Activated naive CD4-positive, alpha-beta T cell treated with anti-CD3 and anti-CD28 coated beads, Interleukin-2, amount 50 U/mL, for 24 hours (primary cell): ENCODE data around the gene SLC10A3.

ENCODE experiments used
- H3K27ac Mint-ChIP-seq: one replicate; pipeline ENCODE4 v1.8.0; 2021; ENCODE audit warnings: mild to moderate bottlenecking, mixed read lengths
- H3K27me3 Mint-ChIP-seq: one replicate; pipeline ENCODE4 v1.8.0; 2021; ENCODE audit warnings: mixed read lengths
- H3K36me3 Mint-ChIP-seq: one replicate; pipeline ENCODE4 v1.8.0; 2021; ENCODE audit warnings: mixed read lengths
- H3K4me1 Mint-ChIP-seq: one replicate; pipeline ENCODE4 v1.8.0; 2021; ENCODE audit warnings: mixed read lengths
- H3K4me3 Mint-ChIP-seq: one replicate; pipeline ENCODE4 v1.8.0; 2021; ENCODE audit warnings: mild to moderate bottlenecking, mixed read lengths
- H3K9me3 Mint-ChIP-seq: one replicate; pipeline ENCODE4 v1.8.0; 2021; ENCODE audit warnings: mixed read lengths

Gene SLC10A3

DNA sequence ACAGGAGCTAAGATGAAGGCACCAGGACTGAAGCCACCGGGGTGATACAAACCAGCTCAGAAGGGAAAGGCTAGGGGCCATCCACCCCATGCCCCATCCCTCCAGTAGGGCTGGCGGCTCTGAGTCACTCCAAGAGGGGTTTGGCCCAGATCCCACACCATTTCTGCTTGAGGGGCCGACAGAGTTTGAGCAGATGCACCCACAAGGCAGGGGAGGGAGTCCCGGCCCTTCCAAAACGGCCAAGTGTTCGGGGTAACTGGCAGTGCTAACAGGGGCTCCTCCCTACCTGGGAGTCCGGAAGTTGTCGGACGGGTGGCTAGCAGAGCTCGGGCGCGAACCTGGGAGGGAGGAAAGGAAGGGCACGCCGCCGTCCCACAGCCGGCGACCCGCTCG, 412 bp downstream of the SLC10A3 start:
- H3K27ac Mint-ChIP-seq, result peak overlapping the region; percentile 65

DNA sequence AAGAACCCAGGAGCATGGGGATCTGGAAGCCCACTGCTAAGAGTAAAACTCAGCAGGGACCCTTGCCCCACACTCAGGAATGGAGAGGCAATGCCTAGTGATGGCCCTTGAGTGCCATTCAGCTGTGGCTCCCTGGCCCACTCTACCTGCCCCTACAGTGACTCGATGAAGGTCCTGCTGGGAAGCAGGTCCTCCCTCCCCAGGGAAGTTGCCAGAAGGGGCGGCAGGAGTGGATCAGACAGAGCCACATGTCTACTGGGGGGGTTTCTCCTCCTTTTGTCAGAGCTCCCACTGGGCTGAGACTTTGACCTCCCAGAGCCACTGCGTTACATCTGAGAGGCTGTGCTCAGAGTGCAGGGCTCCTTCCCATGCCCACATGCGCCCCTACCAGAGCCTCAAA, 1.2 kb downstream of the SLC10A3 start:
- Mint-ChIP-seq H3K27ac (no peak overlapping the region), H3K27me3 (no peaks in the 10 kb centered on the region), H3K9me3 (no peaks in the 10 kb centered on the region), H3K4me1 (peaks cover 20% of the 10 kb centered on the region), H3K36me3 (no peaks in the 10 kb centered on the region), H3K4me3 (peak overlapping the region; percentile 89)

More for the DNA sequence above, 412 bp downstream of the SLC10A3 start:
- Mint-ChIP-seq H3K27me3 (no peaks in the 10 kb centered on the region), H3K4me1 (peaks cover 20% of the 10 kb centered on the region), H3K4me3 (peak overlapping the region; percentile 89), H3K9me3 (no peaks in the 10 kb centered on the region), H3K36me3 (no peaks in the 10 kb centered on the region)

DNA sequence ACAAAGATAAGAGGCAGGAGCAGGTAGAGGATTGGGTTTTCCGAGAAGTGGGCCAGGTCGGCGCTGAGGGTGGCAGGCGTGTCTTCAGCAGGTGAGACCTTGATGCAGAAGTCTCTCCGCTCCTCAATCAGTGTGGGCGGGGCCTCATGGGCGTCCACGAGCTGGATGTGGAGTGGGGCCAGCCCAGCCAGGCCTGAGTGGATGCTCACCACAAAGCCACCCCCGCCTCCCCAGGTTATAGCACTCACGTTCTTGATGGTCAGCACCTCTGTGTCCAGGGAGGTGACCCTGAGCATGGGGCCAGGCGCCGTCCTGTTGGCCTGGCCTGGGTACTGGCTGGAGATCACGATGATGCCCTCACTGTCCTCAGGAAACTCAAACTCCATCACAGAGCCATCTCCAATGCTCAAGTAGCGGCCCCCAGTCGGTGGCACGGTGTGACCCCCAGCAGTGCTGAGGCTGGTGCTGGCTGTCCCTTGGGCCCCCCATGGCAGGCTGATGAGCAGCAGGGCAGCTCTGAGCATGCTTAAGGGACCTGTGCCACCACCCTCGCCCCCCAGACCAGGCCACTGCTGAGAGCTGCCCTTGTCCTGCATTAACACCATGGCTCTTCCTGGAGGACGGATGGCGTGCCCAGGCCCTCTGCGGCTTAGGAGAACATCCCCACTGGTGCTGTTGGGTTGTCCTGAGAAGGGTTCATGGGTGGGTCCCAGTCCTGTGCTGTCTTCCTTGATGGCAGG, 1.9 kb downstream of the SLC10A3 start:
- H3K36me3 Mint-ChIP-seq, result no peaks in the 10 kb centered on the region
- peak overlapping the region; percentile 89 for H3K4me3 Mint-ChIP-seq
- H3K4me1 Mint-ChIP-seq, result peaks cover 20% of the 10 kb centered on the region
- H3K27me3 Mint-ChIP-seq, result no peaks in the 10 kb centered on the region
- H3K27ac Mint-ChIP-seq, result peak overlapping the region; percentile 35
- no peaks in the 10 kb centered on the region for H3K9me3 Mint-ChIP-seq

DNA sequence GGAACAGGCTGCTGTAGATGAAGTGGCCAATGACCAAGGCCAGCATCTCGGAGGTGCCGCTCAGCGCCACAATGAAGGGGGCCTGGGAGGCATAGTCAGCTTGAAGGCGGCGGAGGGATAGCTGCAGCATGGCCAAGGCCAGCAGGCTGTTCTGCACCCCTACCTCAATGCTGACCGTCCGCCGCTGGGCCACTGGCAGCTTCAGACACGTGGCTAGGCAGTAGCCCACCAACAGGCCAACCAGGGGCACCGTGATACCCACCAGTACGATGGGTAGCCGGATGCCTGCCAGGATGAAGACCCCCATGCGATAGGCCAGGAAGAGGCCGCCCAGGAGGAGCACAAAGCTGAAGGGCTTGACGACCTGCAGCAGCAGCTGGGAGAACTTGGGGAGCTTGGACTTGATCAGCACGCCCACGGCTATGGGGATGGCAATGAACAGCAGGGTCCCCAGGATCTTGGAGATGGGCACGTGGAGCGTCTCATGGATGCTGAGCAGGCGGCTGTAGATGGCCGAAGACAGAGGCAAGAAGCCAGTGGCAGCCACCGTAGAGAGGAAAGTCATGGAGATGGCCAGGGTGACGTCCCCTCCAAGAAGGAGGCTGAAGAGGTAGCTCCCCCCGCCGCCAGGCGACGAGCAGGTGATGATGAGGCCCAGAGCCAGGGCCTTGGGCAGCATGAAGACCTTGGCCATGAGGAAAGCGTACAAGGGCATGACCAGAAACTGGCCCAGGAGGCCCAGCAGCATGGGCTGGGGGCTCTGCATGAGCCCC, 2.7 kb downstream of the SLC10A3 start:
- no peaks in the 10 kb centered on the region for H3K27me3 Mint-ChIP-seq

DNA sequence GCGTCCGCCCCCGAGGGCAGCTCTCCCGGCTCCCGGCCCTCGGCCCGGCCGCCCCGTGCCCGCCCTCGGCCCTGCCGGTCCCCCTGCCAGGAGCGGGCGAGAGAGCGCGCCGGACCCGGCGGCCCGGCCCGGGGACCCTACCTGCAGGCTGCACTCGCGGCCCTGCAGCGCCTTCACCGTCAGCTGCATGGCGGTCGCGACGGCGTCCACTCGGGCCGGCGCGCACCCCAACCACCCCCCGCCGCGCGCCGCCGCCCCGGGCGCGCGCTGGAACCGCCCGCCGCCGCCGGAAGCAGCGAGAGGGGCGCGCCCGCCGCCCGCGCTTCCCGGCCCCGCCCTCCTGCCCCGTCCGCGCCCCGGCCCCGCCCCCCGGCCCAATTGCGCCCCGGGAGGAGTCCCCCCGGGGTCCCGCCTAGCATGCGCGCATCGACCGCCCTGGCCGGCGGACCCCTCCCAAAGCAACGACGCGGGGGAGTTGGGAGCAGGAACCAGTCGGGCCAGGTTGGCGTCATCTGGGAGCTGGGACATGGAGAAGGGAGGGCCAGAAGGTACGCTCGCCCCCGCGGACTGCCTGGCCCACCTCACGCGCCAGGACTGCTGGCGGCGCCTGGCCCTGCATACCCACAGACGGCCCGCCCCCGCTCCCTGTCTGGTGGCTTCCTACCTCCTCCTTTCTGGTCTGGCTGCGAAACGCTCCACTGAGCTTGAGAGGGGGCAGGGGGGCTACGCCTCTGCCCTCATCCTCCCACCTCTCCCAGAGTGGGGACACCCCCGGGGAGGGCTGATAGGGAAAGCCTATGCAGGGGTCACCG, 3.8 kb downstream of the SLC10A3 start, which contains the start of gene UBL4A:
UBL4A (minus strand) TSS at position 220 of the 812 bp plus-strand sequence; CDS start at position 189, 31 bp downstream.
- H3K9me3 Mint-ChIP-seq, result no peaks in the 10 kb centered on the region
- no peaks in the 10 kb centered on the region for H3K27me3 Mint-ChIP-seq
- peak within 1 kb of the TSS; percentile 73 for H3K4me3 Mint-ChIP-seq
- peaks cover 25% of the 10 kb centered on the region for H3K4me1 Mint-ChIP-seq
- H3K36me3 Mint-ChIP-seq, result no peaks in the 10 kb centered on the region
- H3K27ac Mint-ChIP-seq, result peak within 1 kb of the TSS; percentile 12

More for the DNA sequence above, 2.7 kb downstream of the SLC10A3 start:
- Mint-ChIP-seq H3K4me3 (peak overlapping the region; percentile 39), H3K36me3 (no peaks in the 10 kb centered on the region), H3K4me1 (peaks cover 20% of the 10 kb centered on the region), H3K27ac (peak overlapping the region; percentile 35), H3K9me3 (no peaks in the 10 kb centered on the region)

DNA sequence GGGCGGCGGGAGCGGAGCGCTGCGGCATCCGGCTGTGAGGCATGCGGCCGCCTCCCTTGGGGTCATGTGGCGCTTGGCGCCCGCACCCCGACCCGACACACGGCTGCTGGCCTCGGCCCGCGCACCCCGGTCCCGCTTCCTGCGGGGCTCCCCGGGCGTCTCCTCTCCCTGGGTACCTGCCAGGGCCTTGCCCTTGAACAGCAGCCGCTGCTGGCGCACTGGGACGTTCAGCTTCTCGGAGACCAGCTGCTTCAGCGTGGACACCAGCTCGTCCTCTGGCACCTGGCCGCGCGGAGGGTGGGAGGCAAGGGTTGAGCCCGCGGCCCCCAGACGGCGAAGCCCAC, 4.4 kb downstream of the SLC10A3 start:
- H3K36me3 Mint-ChIP-seq, result no peaks in the 10 kb centered on the region
- peaks cover 25% of the 10 kb centered on the region for H3K4me1 Mint-ChIP-seq
- H3K27ac Mint-ChIP-seq, result no peak overlapping the region
- H3K9me3 Mint-ChIP-seq, result no peaks in the 10 kb centered on the region
- no peaks in the 10 kb centered on the region for H3K27me3 Mint-ChIP-seq
- no peak overlapping the region for H3K4me3 Mint-ChIP-seq

DNA sequence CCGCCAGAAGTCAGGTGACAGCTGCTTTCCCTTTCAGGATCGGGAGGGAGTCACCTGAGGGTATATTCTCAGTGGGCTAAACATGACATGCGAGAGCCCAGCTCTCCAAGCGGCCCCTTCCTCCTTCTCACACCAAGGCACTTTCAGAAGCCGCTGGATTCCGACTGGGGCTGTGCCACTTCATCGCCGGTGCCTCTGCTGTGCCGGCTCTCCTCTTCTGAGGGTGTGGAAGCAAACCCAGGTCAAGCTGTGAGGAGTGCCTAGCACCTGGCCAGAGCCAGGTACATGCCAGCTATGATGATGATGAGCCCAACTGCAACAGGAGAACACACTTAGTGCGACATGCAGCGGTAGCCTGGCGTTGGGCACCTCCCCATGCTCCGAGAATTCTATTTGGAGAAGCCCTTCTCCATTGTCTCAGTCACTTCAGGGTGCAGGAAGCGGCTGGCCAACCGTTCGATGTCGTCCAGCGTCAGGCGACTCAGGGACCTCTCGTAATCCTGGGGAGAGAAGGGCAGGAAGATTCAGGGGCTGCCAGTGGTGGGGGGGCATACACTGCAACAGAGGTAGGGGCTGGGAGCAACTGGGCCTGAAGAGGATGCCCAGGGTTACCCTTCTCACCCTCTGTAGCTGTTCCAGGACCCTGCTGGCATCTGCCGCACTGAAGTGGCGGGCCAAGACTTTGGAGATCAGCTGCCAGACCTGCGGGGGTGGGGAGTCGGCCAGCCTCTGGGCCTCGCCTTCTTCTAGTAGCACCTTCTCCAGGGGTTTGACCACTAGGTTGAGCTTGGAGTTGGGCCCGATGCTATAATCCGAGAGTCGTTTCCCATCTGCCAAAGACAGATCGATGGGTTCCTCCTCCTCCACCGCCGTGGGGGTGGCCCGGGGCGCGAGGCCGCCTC, 5.0 kb downstream of the SLC10A3 start:
- Mint-ChIP-seq H3K36me3 (no peaks in the 10 kb centered on the region), H3K27ac (no peak overlapping the region), H3K4me1 (peaks cover 25% of the 10 kb centered on the region), H3K4me3 (peak overlapping the region; percentile 73), H3K9me3 (no peaks in the 10 kb centered on the region), H3K27me3 (no peaks in the 10 kb centered on the region)

DNA sequence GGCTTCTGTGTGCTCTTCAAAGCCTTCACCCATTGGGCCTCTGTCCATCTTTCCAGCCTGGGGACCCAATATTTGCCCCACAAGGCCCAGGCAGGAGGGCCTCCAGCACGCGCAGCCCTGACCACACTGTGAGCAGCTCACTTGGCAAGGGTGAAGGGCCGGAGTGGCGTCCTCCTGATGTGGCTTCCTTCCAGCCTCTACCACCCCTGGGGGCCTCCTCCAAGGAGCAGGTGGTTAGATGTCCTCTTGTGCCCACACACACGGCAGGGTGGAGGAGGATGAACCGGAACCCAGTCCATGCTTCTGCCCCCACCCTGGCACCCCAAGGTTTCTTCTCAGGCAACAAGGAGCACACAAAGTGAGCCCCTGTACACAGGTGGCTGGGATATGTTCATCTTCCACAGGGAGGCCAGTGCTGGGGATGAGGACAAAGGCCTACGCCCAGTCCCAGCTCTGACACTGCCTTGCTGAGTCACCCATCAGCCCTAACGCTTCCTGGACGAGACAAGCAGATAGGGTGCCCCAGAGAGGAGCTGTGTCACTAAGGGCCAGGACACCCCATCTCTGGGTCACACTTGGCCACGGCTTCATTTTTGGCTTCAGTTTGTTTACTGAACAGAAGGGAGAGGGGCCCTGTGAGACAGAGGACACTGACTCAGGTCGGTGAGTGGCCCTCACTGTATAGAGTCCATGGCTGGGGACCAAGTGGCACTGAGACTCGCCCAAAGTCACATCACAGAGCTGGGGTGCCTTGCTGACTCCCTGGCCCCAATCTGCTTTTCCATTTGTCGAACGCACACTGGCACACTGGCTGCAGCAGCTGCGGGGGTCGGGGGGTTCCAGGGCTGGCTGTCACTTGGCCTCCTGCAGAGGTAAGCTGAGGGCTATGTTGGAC, 5.9 kb downstream of the SLC10A3 start:
- H3K36me3 Mint-ChIP-seq, result no peaks in the 10 kb centered on the region
- H3K27ac Mint-ChIP-seq, result no peak overlapping the region
- no peaks in the 10 kb centered on the region for H3K27me3 Mint-ChIP-seq
- H3K4me3 Mint-ChIP-seq, result peak overlapping the region; percentile 59
- no peaks in the 10 kb centered on the region for H3K9me3 Mint-ChIP-seq
- peaks cover 22% of the 10 kb centered on the region for H3K4me1 Mint-ChIP-seq

DNA sequence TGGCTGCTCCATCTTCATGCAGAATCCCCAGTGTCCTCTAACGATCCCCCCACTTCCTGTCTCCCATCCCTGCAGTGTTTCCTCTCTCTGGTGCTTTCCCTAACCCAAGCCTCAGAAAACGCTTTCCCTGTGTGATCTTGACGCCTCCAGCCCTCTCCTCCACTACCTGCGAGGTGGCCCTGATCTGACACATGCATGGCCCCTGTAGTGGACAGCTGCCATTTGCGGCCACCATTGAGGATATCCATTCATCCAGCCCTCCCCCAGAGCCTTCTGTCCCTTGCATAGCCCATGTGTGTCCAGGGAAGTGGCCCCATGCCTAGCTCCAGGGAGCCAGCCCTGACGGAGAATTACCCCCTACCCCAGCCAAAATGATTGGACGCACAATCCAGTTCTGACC, 7.1 kb downstream of the SLC10A3 start:
- no peak overlapping the region for H3K27ac Mint-ChIP-seq
- peaks cover 16% of the 10 kb centered on the region for H3K4me1 Mint-ChIP-seq
- no peaks in the 10 kb centered on the region for H3K27me3 Mint-ChIP-seq
- no peak overlapping the region for H3K4me3 Mint-ChIP-seq
- H3K9me3 Mint-ChIP-seq, result no peaks in the 10 kb centered on the region
- H3K36me3 Mint-ChIP-seq, result no peaks in the 10 kb centered on the region

DNA sequence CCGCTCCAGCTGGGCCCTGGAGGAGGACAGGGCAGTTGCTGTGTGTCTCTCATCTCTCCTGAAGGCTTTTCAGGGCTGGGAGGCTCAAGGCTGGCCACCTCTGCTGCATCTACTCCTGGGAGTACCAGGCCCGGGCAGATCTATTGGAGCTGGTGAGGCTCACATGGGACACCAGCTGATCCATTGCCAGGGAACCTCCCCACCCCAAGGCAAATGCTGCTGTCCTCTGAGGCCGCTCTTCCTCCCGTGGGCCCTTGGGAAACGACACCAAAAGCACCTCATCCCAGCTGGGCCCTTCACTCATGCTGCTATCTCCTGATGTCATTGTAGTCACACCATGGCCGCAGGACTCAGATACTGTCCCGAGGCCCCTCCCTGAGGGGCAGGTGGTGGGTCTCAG, 7.6 kb downstream of the SLC10A3 start:
- no peaks in the 10 kb centered on the region for H3K36me3 Mint-ChIP-seq
- no peak overlapping the region for H3K27ac Mint-ChIP-seq
- H3K4me3 Mint-ChIP-seq, result no peak overlapping the region
- no peaks in the 10 kb centered on the region for H3K27me3 Mint-ChIP-seq
- H3K9me3 Mint-ChIP-seq, result no peaks in the 10 kb centered on the region
- H3K4me1 Mint-ChIP-seq, result peaks cover 11% of the 10 kb centered on the region

DNA sequence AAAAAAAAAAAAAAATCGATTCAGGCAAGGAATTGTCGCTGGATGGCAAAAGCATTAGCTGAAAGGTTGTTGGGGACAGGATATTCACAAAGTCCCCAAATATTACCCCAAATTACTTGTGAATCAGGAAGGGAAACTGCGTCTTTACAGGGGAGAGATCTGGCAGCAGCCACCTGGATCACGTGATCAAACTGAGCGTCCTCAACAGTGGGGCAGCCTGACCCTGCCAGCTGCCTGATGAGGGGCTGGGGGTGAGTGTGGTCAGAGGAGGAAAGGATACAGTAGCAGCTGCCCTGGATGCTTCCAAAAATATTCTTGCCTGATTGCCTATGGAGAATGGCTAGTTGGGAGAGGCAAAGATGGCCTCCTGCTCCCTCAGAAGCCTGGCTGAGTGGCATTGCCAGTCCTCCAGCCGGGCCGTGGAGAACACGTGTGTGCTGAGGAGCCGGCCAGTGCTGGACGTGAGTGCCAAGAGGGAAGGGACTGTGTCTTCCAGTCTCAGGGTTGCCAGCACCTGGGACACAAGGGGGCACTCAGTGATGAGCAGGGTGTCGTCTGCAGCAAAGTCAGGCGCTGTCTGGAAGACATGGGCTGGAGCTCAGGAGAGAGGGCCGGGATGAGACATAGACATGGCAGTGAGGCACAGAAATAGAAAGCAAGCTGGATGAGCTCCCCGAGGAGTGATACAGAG, 8.4 kb downstream of the SLC10A3 start:
- H3K27ac Mint-ChIP-seq, result no peak overlapping the region
- no peaks in the 10 kb centered on the region for H3K27me3 Mint-ChIP-seq
- H3K9me3 Mint-ChIP-seq, result no peaks in the 10 kb centered on the region
- H3K36me3 Mint-ChIP-seq, result no peaks in the 10 kb centered on the region
- peaks cover 16% of the 10 kb centered on the region for H3K4me1 Mint-ChIP-seq
- peak overlapping the region; percentile 15 for H3K4me3 Mint-ChIP-seq

DNA sequence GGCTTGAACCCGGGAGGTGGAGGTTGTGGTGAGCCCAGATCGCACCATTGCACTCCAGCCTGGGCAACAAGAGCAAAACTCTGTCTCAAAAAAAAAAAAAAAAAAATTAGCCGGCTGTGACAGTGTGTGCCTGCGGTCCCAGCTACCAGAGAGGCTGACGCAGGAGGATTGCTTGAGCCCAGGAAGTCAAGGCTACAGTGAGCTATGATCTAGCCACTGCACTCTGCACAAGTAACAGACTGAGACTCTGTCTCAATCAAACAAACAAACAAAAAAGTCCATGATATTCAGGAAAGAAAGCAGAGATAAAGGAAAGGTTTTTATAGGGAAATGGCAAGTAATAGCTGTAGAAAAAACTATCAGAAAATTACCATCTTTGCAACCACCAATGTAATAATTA, 9.2 kb downstream of the SLC10A3 start:
- Mint-ChIP-seq H3K27ac (peak overlapping the region; percentile 38), H3K36me3 (no peaks in the 10 kb centered on the region), H3K27me3 (no peaks in the 10 kb centered on the region), H3K4me1 (peaks cover 25% of the 10 kb centered on the region), H3K9me3 (no peaks in the 10 kb centered on the region), H3K4me3 (no peak overlapping the region)

DNA sequence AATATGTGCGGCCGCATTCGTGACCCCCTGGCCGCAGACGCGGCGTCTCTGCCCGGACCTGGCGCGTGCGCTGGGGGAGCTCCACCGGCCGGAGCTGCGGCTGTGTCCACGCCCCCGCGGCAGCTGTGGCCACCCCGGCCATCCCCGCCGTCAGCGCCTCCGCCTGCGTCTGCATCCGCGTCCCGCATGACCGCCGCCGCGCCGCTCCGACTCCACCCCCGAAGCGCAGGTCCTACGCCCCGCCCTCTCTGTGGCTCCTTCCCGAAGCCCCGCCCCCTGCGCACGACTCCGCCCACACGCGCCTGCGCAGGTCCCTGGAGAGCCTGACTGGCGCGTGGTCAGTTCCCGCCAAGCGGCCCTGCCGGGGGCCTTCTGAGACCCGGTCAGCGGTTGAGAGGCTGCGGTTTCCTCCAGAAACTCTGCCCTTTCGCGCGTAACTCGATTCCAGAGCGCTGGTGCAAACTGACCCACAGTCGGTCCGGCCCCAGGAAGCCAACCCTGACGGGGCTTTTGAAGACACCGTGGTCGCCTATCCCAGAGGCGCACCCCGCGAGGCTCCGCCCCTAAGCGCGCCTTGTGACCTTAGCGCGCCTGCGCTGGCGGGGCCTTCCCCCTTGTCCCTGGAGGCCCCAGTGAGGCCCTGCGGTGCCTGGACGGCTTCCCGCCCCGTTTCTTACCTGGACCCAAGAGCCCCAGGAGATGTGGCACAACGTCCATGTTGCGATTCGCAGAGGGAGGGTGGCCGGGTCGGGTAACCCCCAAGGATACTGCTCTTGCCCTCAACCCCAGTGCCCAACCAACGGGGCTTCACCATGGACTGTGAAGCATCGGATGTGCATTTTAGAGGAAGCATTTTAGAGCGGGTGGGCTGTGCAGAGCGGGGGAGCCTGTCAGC, 11.5 kb downstream of the SLC10A3 start, which contains the start of gene LAGE3:
LAGE3 (minus strand) TSS at position 554 of the 895 bp plus-strand sequence; CDS start at position 188, 366 bp downstream.
- H3K27ac Mint-ChIP-seq, result peak within 1 kb of the TSS; percentile 85
- H3K4me3 Mint-ChIP-seq, result peak within 1 kb of the TSS; percentile 84
- H3K9me3 Mint-ChIP-seq, result no peaks in the 10 kb centered on the region
- H3K4me1 Mint-ChIP-seq, result peaks cover 29% of the 10 kb centered on the region
- H3K36me3 Mint-ChIP-seq, result no peaks in the 10 kb centered on the region
- H3K27me3 Mint-ChIP-seq, result no peaks in the 10 kb centered on the region
